Neural progenitor cell (in vitro differentiated cells): ENCODE results near the gene CALN1. TPM values are rescaled to one million over a fixed set of nuclear protein-coding genes. Genes with fewer than 3 reads are reported as not detected.

Source experiments
- DNase-seq: peaks from one replicate; pipeline ENCODE4 v3.0.0-alpha.2; 2016; ENCODE audit warnings: low spot score
- H2AFZ ChIP-seq: fragments of 200-600 bp; sonication (generic); replicated peaks from 2 replicates; pipeline ENCODE4 v1.6.1; 2016; ENCODE audit warnings: antibody characterized with exemption
- H3F3A ChIP-seq: fragments of 200-600 bp; sonication (generic); 2 replicates; pipeline ENCODE4 v1.6.1; 2016; ENCODE audit warnings: antibody characterized with exemption, low read depth
- H3K27ac ChIP-seq: fragments of 200-600 bp; sonication (generic); 2 replicates; pipeline ENCODE4 v1.5.1; 2016; ENCODE audit warnings: mild to moderate bottlenecking
- H3K27me3 ChIP-seq: fragments of 200-600 bp; sonication (generic); 2 replicates; pipeline ENCODE4 v1.6.1; 2016; ENCODE audit warnings: mild to moderate bottlenecking, moderate library complexity
- H3K36me3 ChIP-seq: fragments of 200-600 bp; sonication (generic); 2 replicates; pipeline ENCODE4 v1.5.1; 2016
- H3K4me1 ChIP-seq: fragments of 200-600 bp; sonication (generic); 2 replicates; pipeline ENCODE4 v1.6.1; 2016; ENCODE audit warnings: mixed run types
- H3K4me2 ChIP-seq: fragments of 200-600 bp; sonication (generic); 2 replicates; pipeline ENCODE4 v1.6.1; 2016
- H3K4me3 ChIP-seq: fragments of 200-600 bp; sonication (generic); 2 replicates; pipeline ENCODE4 v1.5.1; 2016
- H3K79me2 ChIP-seq: fragments of 200-600 bp; sonication (generic); 2 replicates; pipeline ENCODE4 v1.6.1; 2016; ENCODE audit warnings: low read depth
- H3K9ac ChIP-seq: fragments of 200-600 bp; sonication (generic); 2 replicates; pipeline ENCODE4 v1.6.1; 2016
- H3K9me3 ChIP-seq: fragments of 200-600 bp; sonication (generic); 2 replicates; pipeline ENCODE4 v1.5.1; 2016; ENCODE audit warnings: low read depth
- H4K20me1 ChIP-seq: fragments of 200-600 bp; sonication (generic); 2 replicates; pipeline ENCODE4 v1.6.1; 2016; ENCODE audit warnings: low read depth
- H3K27ac Mint-ChIP-seq: 3 replicates; pipeline ENCODE4 v1.8.0; 2021; ENCODE audit warnings: mixed read lengths
- H3K27me3 Mint-ChIP-seq: 2 replicates; pipeline ENCODE4 v1.8.0; 2022; ENCODE audit warnings: low read depth, mild to moderate bottlenecking, inconsistent platforms, moderate library complexity, mixed read lengths; ENCODE audit not compliant: insufficient read depth
- H3K36me3 Mint-ChIP-seq: 3 replicates; pipeline ENCODE4 v1.8.0; 2021; ENCODE audit warnings: mixed read lengths
- H3K4me1 Mint-ChIP-seq: 3 replicates; pipeline ENCODE4 v1.8.0; 2021; ENCODE audit warnings: mixed read lengths
- H3K4me3 Mint-ChIP-seq: 3 replicates; pipeline ENCODE4 v1.8.0; 2021; ENCODE audit warnings: mild to moderate bottlenecking, moderate library complexity, mixed read lengths
- H3K9me3 Mint-ChIP-seq: 3 replicates; pipeline ENCODE4 v1.8.0; 2020; ENCODE audit warnings: mixed read lengths
- CTCF ChIP-seq: fragments of 200-600 bp; sonication (generic); IDR thresholded peaks from 2 replicates; pipeline ENCODE4 v1.5.1; 2017; ENCODE audit warnings: antibody characterized with exemption, mild to moderate bottlenecking
- EZH2 ChIP-seq: fragments of 200-600 bp; sonication (generic); IDR thresholded peaks from 2 replicates; pipeline ENCODE4 v1.6.1; 2017; ENCODE audit warnings: antibody characterized with exemption, mild to moderate bottlenecking, moderate library complexity
- EZH2phosphoT487 ChIP-seq: fragments of 200-600 bp; sonication (generic); IDR thresholded peaks from 2 replicates; pipeline ENCODE4 v1.6.1; 2017; ENCODE audit warnings: antibody characterized with exemption
- total RNA-seq: library from RNA; depleted of rRNA; stranded (reverse); fragments of >200 nt; gene quantifications from 2 replicates; pipeline ENCODE4 v1.2.3, GENCODE V29; 2015; ENCODE audit warnings: low replicate concordance

CALN1 gene
- total RNA-seq, 1 donor from 2014 or later = 3.1 TPM

GRCh38 chr7:72275382-72276070, 136.6 kb downstream of the CALN1 start:
- no peaks in the 10 kb centered on the region for H3K4me1 Mint-ChIP-seq
- no peak overlapping the region for H3K4me3 Mint-ChIP-seq
- no peak overlapping the region for H2AFZ ChIP-seq
- H3K9me3 Mint-ChIP-seq = peaks cover 19% of the 10 kb centered on the region
- H3K36me3 Mint-ChIP-seq = no peaks in the 10 kb centered on the region
- no peaks in the 10 kb centered on the region for H4K20me1 ChIP-seq
- no peaks in the 10 kb centered on the region for H3K27me3 ChIP-seq
- peaks cover 2% of the 10 kb centered on the region for H3K27me3 Mint-ChIP-seq
- no peak overlapping the region for H3K4me3 ChIP-seq
- H3K27ac Mint-ChIP-seq = no peak overlapping the region
- no peak overlapping the region for H3K4me2 ChIP-seq
- no peak overlapping the region for H3K27ac ChIP-seq
- no peaks in the 10 kb centered on the region for H3K79me2 ChIP-seq
- no peak for DNase-seq
- no peaks in the 10 kb centered on the region for H3K4me1 ChIP-seq
- H3K9me3 ChIP-seq = no peaks in the 10 kb centered on the region
- TF ChIP-seq EZH2 (no peak), CTCF (no peak), EZH2phosphoT487 (no peak)
- H3F3A ChIP-seq = no peaks in the 10 kb centered on the region
- H3K9ac ChIP-seq = no peak overlapping the region
- no peaks in the 10 kb centered on the region for H3K36me3 ChIP-seq

- H3F3A ChIP-seq = peaks cover 5% of the 10 kb centered on the region
- Mint-ChIP-seq H3K4me1 (peaks cover 6% of the 10 kb centered on the region), H3K27ac (no peak overlapping the region), H3K4me3 (no peak overlapping the region), H3K9me3 (peaks cover 24% of the 10 kb centered on the region), H3K36me3 (no peaks in the 10 kb centered on the region), H3K27me3 (peaks cover 4% of the 10 kb centered on the region)
- peaks cover 9% of the 10 kb centered on the region for H3K4me1 ChIP-seq
- peaks cover 3% of the 10 kb centered on the region for H4K20me1 ChIP-seq
- H3K27ac ChIP-seq = no peak overlapping the region
- no peaks in the 10 kb centered on the region for H3K9me3 ChIP-seq
- H2AFZ ChIP-seq = no peak overlapping the region
- H3K4me2 ChIP-seq = no peak overlapping the region
- H3K36me3 ChIP-seq = no peaks in the 10 kb centered on the region
- TF ChIP-seq EZH2phosphoT487 = no peak
- TF ChIP-seq EZH2 = no peak
- TF ChIP-seq CTCF = no peak
- H3K27me3 ChIP-seq = no peaks in the 10 kb centered on the region
- no peak overlapping the region for H3K4me3 ChIP-seq
- no peaks in the 10 kb centered on the region for H3K79me2 ChIP-seq
- DNase-seq = no peak
- no peak overlapping the region for H3K9ac ChIP-seq
These were observed 139.7 kb downstream of the CALN1 start for GRCh38 chr7:72272479-72272878.

GRCh38 chr7:72268796-72269195, 143.3 kb downstream of the CALN1 start:
- Histone ChIP-seq H3K9me3 (no peaks in the 10 kb centered on the region), H2AFZ (no peak overlapping the region), H3K79me2 (no peaks in the 10 kb centered on the region), H3K27ac (no peak overlapping the region), H3K4me1 (peaks cover 24% of the 10 kb centered on the region), H3K4me2 (no peak overlapping the region), H3K36me3 (no peaks in the 10 kb centered on the region), H3K27me3 (no peaks in the 10 kb centered on the region), H3K9ac (no peak overlapping the region), H4K20me1 (peaks cover 16% of the 10 kb centered on the region), H3F3A (peaks cover 20% of the 10 kb centered on the region), H3K4me3 (no peak overlapping the region)
- TF ChIP-seq EZH2phosphoT487 (no peak), EZH2 (no peak), CTCF (no peak)
- H3K4me1 Mint-ChIP-seq = peaks cover 17% of the 10 kb centered on the region
- H3K27me3 Mint-ChIP-seq = peaks cover 5% of the 10 kb centered on the region
- H3K4me3 Mint-ChIP-seq = no peak overlapping the region
- no peak overlapping the region for H3K27ac Mint-ChIP-seq
- H3K9me3 Mint-ChIP-seq = peaks cover 9% of the 10 kb centered on the region
- DNase-seq = no peak
- H3K36me3 Mint-ChIP-seq = no peaks in the 10 kb centered on the region
